ENCODE measurements around the gene KCNJ14. TPM values are rescaled to one million over a fixed set of nuclear protein-coding genes. Genes with fewer than 3 reads are reported as not detected.
A peak's percentile ranks its signal among the peaks of the same experiment; 100 is the strongest.

The KCNJ14 gene
- polyA plus RNA-seq (2011; rRNA removed) (0.20 and 0.25 TPM in 2 replicates), polyA minus RNA-seq (2011; rRNA and poly(A)+ RNA removed) (0.35 and 0.41 TPM in 2 replicates)

DNA sequence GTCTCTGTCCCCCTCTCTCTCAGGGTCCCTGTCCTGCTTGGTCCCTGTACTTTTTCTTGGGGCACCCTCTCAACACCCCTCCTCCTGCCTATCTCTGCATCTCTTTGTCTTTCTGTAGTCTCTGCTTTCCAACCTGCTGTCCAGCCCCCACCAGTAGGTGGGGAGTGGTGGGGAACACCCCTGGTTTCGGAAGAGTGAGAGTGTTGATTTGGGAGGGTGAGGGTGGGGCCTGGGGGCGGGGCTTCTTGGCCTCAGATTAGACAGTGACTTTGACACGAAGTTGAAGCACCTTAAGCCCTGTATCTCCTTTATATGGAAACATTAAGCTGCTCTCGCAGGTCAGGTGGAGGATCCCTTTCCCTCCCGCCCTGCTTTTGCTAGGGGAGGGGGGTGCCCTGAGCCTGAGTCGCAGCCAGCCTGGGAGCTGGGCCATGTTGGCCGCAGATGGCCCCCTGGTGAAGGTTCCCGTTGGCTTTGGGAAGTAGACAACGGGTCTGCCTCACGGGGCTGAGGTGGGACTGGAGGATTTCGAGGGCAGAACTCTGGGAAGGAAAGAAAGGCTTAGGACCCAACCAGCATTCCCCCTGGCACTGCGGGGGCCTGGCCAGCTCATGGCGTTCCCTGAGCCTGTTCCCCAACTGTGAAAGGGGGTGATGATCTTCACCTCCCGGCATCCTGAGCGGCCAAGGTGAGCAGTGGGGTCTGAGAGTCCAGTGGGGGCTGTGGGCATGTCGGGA is at the start of gene KCNJ14:
KCNJ14 (plus strand) TSS at position 404 of the 737 bp plus-strand sequence. CDS start 6,151 bp downstream, outside the sequence.
- ChIA-PET CTCF (no interaction called here), POLR2A (no interaction called here)
- TF ChIP-seq, protein P1, sequence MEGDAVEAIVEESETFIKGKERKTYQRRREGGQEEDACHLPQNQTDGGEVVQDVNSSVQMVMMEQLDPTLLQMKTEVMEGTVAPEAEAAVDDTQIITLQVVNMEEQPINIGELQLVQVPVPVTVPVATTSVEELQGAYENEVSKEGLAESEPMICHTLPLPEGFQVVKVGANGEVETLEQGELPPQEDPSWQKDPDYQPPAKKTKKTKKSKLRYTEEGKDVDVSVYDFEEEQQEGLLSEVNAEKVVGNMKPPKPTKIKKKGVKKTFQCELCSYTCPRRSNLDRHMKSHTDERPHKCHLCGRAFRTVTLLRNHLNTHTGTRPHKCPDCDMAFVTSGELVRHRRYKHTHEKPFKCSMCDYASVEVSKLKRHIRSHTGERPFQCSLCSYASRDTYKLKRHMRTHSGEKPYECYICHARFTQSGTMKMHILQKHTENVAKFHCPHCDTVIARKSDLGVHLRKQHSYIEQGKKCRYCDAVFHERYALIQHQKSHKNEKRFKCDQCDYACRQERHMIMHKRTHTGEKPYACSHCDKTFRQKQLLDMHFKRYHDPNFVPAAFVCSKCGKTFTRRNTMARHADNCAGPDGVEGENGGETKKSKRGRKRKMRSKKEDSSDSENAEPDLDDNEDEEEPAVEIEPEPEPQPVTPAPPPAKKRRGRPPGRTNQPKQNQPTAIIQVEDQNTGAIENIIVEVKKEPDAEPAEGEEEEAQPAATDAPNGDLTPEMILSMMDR (IDR thresholded peaks at IDR 0.05; ENCODE audit: low read depth, low read length) = no peak
- DNase-seq (ENCODE audit: low read depth, low spot score) = no peak
- no peaks in the 10 kb centered on the region for H3K27me3 ChIP-seq (ENCODE audit: control insufficient read depth, insufficient read depth, low read length)
- no peak within 1 kb of the TSS for H3K27ac ChIP-seq (ENCODE audit: low read depth, low read length)
- no peaks in the 10 kb centered on the region for H3K9me3 ChIP-seq (ENCODE audit: control insufficient read depth, insufficient read depth, low read length)
- no peak within 1 kb of the TSS for H3K4me3 ChIP-seq (ENCODE audit: low read depth, low read length)

DNA sequence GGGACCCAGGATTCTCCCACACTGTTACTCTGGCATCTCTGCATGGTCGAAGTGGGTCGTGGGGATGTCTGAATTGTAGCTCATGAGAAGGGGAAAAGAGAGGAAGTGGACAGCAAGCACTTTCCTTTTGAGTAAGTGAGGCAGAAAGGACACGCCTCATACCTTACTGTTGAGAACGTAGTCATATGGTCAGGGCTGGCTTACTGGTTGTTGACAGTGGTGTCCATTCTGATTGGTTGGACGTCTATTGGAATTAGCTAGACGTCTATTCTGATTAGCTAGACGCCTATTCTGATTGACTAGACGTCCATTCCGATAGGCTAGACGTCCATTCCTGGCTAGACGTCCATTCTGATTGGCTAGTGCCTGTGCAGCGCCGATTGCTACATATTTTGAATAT is 49.5 kb upstream of the KCNJ14 start:
- Histone ChIP-seq H3K27ac (ENCODE audit: low read depth, low read length) (peak overlapping the region; percentile 21), H3K9me3 (ENCODE audit: control insufficient read depth, insufficient read depth, low read length) (no peaks in the 10 kb centered on the region; the same call in 1 of the 2 replicates), H3K4me3 (ENCODE audit: low read depth, low read length) (no peak overlapping the region), H3K27me3 (ENCODE audit: control insufficient read depth, insufficient read depth, low read length) (no peaks in the 10 kb centered on the region)
- no peak for DNase-seq (ENCODE audit: low read depth, low spot score)
- TF ChIP-seq, protein P1 (IDR thresholded peaks at IDR 0.05; ENCODE audit: low read depth, low read length) = no peak
- CTCF ChIA-PET = interaction anchor here (1.4 kb wide), 1 partner anchor 15 kb away, joined by 9 read pairs; the partner anchor contains the start of gene KDELR1
- POLR2A ChIA-PET = no interaction called here

DNA sequence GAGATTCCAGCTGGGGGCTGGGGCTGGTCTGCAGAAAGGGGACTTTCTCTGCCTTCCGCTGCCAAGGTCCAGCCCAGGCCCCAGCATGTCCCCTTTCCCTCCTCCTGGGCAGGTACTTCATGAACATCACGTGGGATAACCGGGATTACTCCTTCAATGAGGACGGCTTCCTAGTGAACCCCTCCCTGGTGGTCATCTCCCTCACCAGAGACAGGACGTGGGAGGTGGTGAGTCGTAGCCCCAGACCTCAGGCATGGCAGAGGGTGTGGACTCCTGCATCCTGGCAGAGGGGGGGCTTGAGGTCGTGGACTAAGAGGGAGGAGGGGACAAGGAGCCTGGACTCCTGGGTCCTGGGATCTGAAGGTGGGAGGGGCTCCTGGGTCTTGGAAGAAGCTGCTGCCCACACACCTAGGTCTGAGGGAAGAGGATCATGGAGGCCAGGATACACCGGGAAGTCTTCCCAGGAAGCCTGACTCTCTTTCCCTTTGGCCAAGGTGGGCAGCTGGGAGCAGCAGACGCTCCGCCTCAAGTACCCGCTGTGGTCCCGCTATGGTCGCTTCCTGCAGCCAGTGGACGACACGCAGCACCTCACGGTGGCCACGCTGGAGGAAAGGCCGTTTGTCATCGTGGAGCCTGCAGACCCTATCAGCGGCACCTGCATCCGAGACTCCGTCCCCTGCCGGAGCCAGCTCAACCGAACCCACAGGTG is 41.3 kb upstream of the KCNJ14 start:
- CTCF ChIA-PET = interaction anchor here (0.5 to 0.7 kb wide), 3 partner anchors 10 to 170 kb away, joined by 4 to 8 read pairs (median 4); no protein-coding TSS in a partner anchor
- no peaks in the 10 kb centered on the region; the same call in 1 of the 2 replicates for H3K9me3 ChIP-seq (ENCODE audit: control insufficient read depth, insufficient read depth, low read length)
- H3K27ac ChIP-seq (ENCODE audit: low read depth, low read length) = no peak overlapping the region
- no peak overlapping the region for H3K4me3 ChIP-seq (ENCODE audit: low read depth, low read length)
- POLR2A ChIA-PET = no interaction called here
- H3K27me3 ChIP-seq (ENCODE audit: control insufficient read depth, insufficient read depth, low read length) = no peaks in the 10 kb centered on the region
- TF ChIP-seq, protein P1 (IDR thresholded peaks at IDR 0.05; ENCODE audit: low read depth, low read length) = no peak
- DNase-seq (ENCODE audit: low read depth, low spot score) = no peak

DNA sequence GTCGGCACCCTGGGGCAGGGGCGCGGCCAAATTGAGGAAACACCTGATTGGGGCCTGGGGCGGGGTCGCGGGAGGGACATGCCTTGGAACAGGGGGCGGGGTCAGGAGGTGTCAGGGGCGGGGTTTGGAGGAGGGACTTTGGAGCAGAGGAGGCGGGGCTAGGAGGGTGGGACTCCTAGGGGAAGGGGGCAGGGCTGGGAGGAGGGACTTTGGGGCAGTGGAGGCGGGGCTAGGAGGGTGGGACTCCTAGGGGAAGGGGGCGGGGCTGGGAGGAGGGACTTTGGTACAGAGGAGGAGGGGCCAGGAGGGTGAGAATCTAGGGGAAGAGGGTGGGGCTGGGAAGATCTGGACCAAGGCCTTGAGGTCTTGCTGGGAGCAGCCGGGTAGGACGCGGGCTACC is 40.0 kb upstream of the KCNJ14 start:
- no peak for DNase-seq (ENCODE audit: low read depth, low spot score)
- CTCF ChIA-PET = no interaction called here

More for the DNA sequence above, 40.0 kb upstream of the KCNJ14 start:
- H3K27me3 ChIP-seq (ENCODE audit: control insufficient read depth, insufficient read depth, low read length) = no peaks in the 10 kb centered on the region
- H3K4me3 ChIP-seq (ENCODE audit: low read depth, low read length) = no peak overlapping the region
- no peak overlapping the region for H3K27ac ChIP-seq (ENCODE audit: low read depth, low read length)
- H3K9me3 ChIP-seq (ENCODE audit: control insufficient read depth, insufficient read depth, low read length) = no peaks in the 10 kb centered on the region; the same call in 1 of the 2 replicates
- TF ChIP-seq, protein P1 (IDR thresholded peaks at IDR 0.05; ENCODE audit: low read depth, low read length) = no peak
- POLR2A ChIA-PET = no interaction called here

Data from AG04450 (cell line).